CD4-positive, alpha-beta T cell treated with Interleukin-6 at 100 ng/mL for 8 hours (primary cell): ENCODE data around the gene PTPRT.

Experiments
- DNase-seq: peaks from one replicate; pipeline ENCODE4 v3.0.0-alpha.2; 2020; ENCODE audit warnings: mixed read lengths, low spot score

Gene PTPRT

GRCh38 chr20:42974347-42974746 is 215.4 kb downstream of the PTPRT start:
- no peak for DNase-seq

- no peak for DNase-seq
Measured at GRCh38 chr20:42972591-42972990, 217.1 kb downstream of the PTPRT start.

GRCh38 chr20:42968746-42969145 is 221.0 kb downstream of the PTPRT start:
- no peak for DNase-seq

- DNase-seq: no peak
Measured at GRCh38 chr20:42963796-42964195, 225.9 kb downstream of the PTPRT start.

GRCh38 chr20:42961771-42962170 is 227.9 kb downstream of the PTPRT start:
- no peak for DNase-seq

- no peak for DNase-seq
Measured at GRCh38 chr20:42959996-42960395, 229.7 kb downstream of the PTPRT start.

- DNase-seq: no peak
Measured at GRCh38 chr20:42958367-42959069, 231.2 kb downstream of the PTPRT start.

- no peak for DNase-seq
Measured at GRCh38 chr20:42957704-42958095, 232.0 kb downstream of the PTPRT start.

- DNase-seq: no peak
Measured at GRCh38 chr20:42957018-42957703, 232.5 kb downstream of the PTPRT start.

GRCh38 chr20:42955713-42956112 is 234.0 kb downstream of the PTPRT start:
- no peak for DNase-seq

- no peak for DNase-seq
Measured at GRCh38 chr20:42954951-42955350, 234.8 kb downstream of the PTPRT start.

- DNase-seq: no peak
Measured at GRCh38 chr20:42949950-42950349, 239.8 kb downstream of the PTPRT start.

GRCh38 chr20:42945234-42945994 is 244.3 kb downstream of the PTPRT start:
- DNase-seq: no peak

- no peak for DNase-seq
Measured at GRCh38 chr20:42941629-42942028, 248.1 kb downstream of the PTPRT start.

- DNase-seq: no peak
Measured at GRCh38 chr20:42938441-42939205, 251.1 kb downstream of the PTPRT start.

GRCh38 chr20:42936482-42936881 is 253.2 kb downstream of the PTPRT start:
- DNase-seq: no peak

- no peak for DNase-seq
Measured at GRCh38 chr20:42924215-42924614, 265.5 kb downstream of the PTPRT start.

GRCh38 chr20:42923348-42923918 is 266.3 kb downstream of the PTPRT start:
- DNase-seq: no peak

- no peak for DNase-seq
Measured at GRCh38 chr20:42920776-42921175, 268.9 kb downstream of the PTPRT start.

GRCh38 chr20:42919316-42919715 is 270.4 kb downstream of the PTPRT start:
- no peak for DNase-seq

- DNase-seq: no peak
Measured at GRCh38 chr20:42915081-42915480, 274.6 kb downstream of the PTPRT start.

GRCh38 chr20:42914302-42914701 is 275.4 kb downstream of the PTPRT start:
- DNase-seq: no peak
